GM19043 (cell line): ENCODE measurements around the gene CD28.
"Not testable (repeated sequence)": the region's sequence is repeated elsewhere in the genome, so short reads cannot be mapped to it uniquely, and the experiment has no call there.

Experiments
- ATAC-seq: cut with Tn5 transposase; IDR thresholded peaks from one replicate; pipeline ENCODE4 v1.9.1; 2021; ENCODE audit warnings: low read depth; ENCODE audit not compliant: unreplicated experiment

CD28 gene

GRCh38 chr2:203780231-203780630, 73.8 kb downstream of the CD28 start:
- ATAC-seq: no peak

- no peak for ATAC-seq
Observed at GRCh38 chr2:203781151-203781550, 74.7 kb downstream of the CD28 start.

- no peak for ATAC-seq
Observed at GRCh38 chr2:203782262-203782976, 76.0 kb downstream of the CD28 start.

- ATAC-seq: no peak
Observed at GRCh38 chr2:203783496-203784203, 77.2 kb downstream of the CD28 start.

- ATAC-seq: not testable (repeated sequence)
Observed at GRCh38 chr2:203784710-203785270, 78.4 kb downstream of the CD28 start.

GRCh38 chr2:203785391-203786110, 79.1 kb downstream of the CD28 start:
- not testable (repeated sequence) for ATAC-seq

- ATAC-seq: no peak
Observed at GRCh38 chr2:203786549-203787351, 80.3 kb downstream of the CD28 start.

GRCh38 chr2:203787979-203788378, 81.5 kb downstream of the CD28 start:
- ATAC-seq: no peak
